SK-N-SH (cell line): ENCODE results near the gene HSPA1A. TPM values are rescaled to one million over a fixed set of nuclear protein-coding genes. Genes with fewer than 3 reads are reported as not detected.

ENCODE experiments used
- CTCF ChIA-PET: fragments of 300-600, 350-600 bp; formaldehyde crosslinking; extraction: SDS; loops from one replicate; lab custom pipeline; 2021; lab: Yijun Ruan, JAX
- POLR2A ChIA-PET: fragments of 350-600 bp; sonication (Branson Sonifier 250); formaldehyde crosslinking; extraction: SDS; loops from one replicate; lab custom pipeline; 2020; ENCODE audit warnings: antibody characterized with exemption, inconsistent platforms; lab: Yijun Ruan, JAX
- DNase-seq: peaks from one replicate; pipeline ENCODE4 v3.0.0; 2012
- H2AFZ ChIP-seq: fragments of 200-600 bp; sonication (generic); 2 replicates; pipeline ENCODE4 v1.8.1; 2016; ENCODE audit warnings: antibody characterized with exemption, mild to moderate bottlenecking, low read depth
- H3F3A ChIP-seq: fragments of 200-600 bp; sonication (generic); replicated peaks from 2 replicates; pipeline ENCODE3; 2016; ENCODE audit warnings: antibody characterized with exemption, mild to moderate bottlenecking; ENCODE audit not compliant: insufficient read depth
- H3K27ac ChIP-seq, 2 experiments: fragments of 200-500 bp in 1 of 2; fragments of 200-600 bp in 1 of 2; sonication (Bioruptor generic) in 1 of 2; sonication (generic), shearing (Covaris generic) in 1 of 2; 2 replicates each; pipeline versions ENCODE4 v1.5.1 to v1.6.1; 2014 to 2016; ENCODE audit warnings: low read depth in 2 of 2, inconsistent platforms in 1 of 2, low read length in 1 of 2, mild to moderate bottlenecking in 1 of 2, mixed read lengths in 1 of 2
- H3K27me3 ChIP-seq: fragments of 200-600 bp; sonication (generic), shearing (Covaris generic); 2 replicates; pipeline ENCODE4 v1.6.1; 2016; ENCODE audit warnings: mixed run types; ENCODE audit not compliant: insufficient read depth
- H3K36me3 ChIP-seq, 2 experiments: fragments of 200-500 bp in 1 of 2; fragments of 200-600 bp in 1 of 2; sonication (Bioruptor generic) in 1 of 2; sonication (generic) in 1 of 2; replicated peaks in 1 of 2; 2 replicates each; pipeline versions ENCODE3 to v1.5.1; 2014 to 2016; ENCODE audit warnings: low read length in 1 of 2, mild to moderate bottlenecking in 1 of 2; ENCODE audit not compliant: insufficient read depth in 2 of 2, control insufficient read depth in 1 of 2
- H3K4me1 ChIP-seq, 2 experiments: fragments of 200-500 bp in 1 of 2; fragments of 200-600 bp in 1 of 2; sonication (Bioruptor generic) in 1 of 2; sonication (generic), shearing (Covaris generic) in 1 of 2; 2 replicates each; pipeline versions ENCODE4 v1.5.1 to v1.6.1; 2014 to 2016; ENCODE audit warnings: low read depth in 1 of 2, low read length in 1 of 2, mixed run types in 1 of 2; ENCODE audit not compliant: insufficient read depth in 2 of 2, control insufficient read depth in 1 of 2
- H3K4me2 ChIP-seq: fragments of 200-600 bp; sonication (generic), shearing (Covaris generic); 2 replicates; pipeline ENCODE4 v1.6.1; 2017; ENCODE audit warnings: mixed run types
- H3K4me3 ChIP-seq, 2 experiments: fragments of 200-500 bp in 1 of 2; fragments of 200-600 bp in 1 of 2; sonication (Bioruptor generic) in 1 of 2; sonication (generic), shearing (Covaris generic) in 1 of 2; 2 replicates each; pipeline versions ENCODE4 v1.5.1 to v1.8.1; 2014 to 2016; ENCODE audit warnings: low read depth in 2 of 2, inconsistent platforms in 1 of 2, low read length in 1 of 2, mild to moderate bottlenecking in 1 of 2, mixed read lengths in 1 of 2, moderate library complexity in 1 of 2
- H3K79me2 ChIP-seq: fragments of 200-600 bp; sonication (generic); 2 replicates; pipeline ENCODE4 v1.8.1; 2017; ENCODE audit warnings: mild to moderate bottlenecking; ENCODE audit not compliant: insufficient read depth
- H3K9ac ChIP-seq: fragments of 200-600 bp; sonication (generic); 2 replicates; pipeline ENCODE4 v1.6.1; 2017; ENCODE audit warnings: mixed run types
- H3K9me2 ChIP-seq: fragments of 200-600 bp; sonication (generic); 2 replicates; pipeline ENCODE4 v1.6.1; 2017; ENCODE audit warnings: mixed run types
- H3K9me3 ChIP-seq: fragments of 200-600 bp; sonication (generic); 2 replicates; pipeline ENCODE4 v1.6.1; 2017; ENCODE audit warnings: mixed run types, mild to moderate bottlenecking, moderate library complexity
- H4K20me1 ChIP-seq: fragments of 200-600 bp; sonication (generic); 2 replicates; pipeline ENCODE4 v1.6.1; 2017; ENCODE audit warnings: mild to moderate bottlenecking, mixed run types; ENCODE audit not compliant: insufficient read depth
- CTCF ChIP-seq: fragments of 200-600 bp; sonication (generic); IDR thresholded peaks from 2 replicates; pipeline ENCODE4 v1.6.1; 2017; ENCODE audit warnings: antibody characterized with exemption, mild to moderate bottlenecking, moderate library complexity
- ELF1 ChIP-seq: IDR thresholded peaks from 2 replicates; pipeline ENCODE4 v1.4.0; 2012
- EP300 ChIP-seq, 2 experiments: IDR thresholded peaks; 2 replicates each; pipeline versions ENCODE4 v1.4.0 to v1.6.1; 2012; ENCODE audit warnings: borderline replicate concordance in 1 of 2, low read depth in 1 of 2, low read length in 1 of 2
- EZH2phosphoT487 ChIP-seq: fragments of 200-600 bp; sonication (generic); IDR thresholded peaks from 2 replicates; pipeline ENCODE4 v1.6.1; 2017; ENCODE audit warnings: low read depth, mixed run types, mild to moderate bottlenecking, antibody characterized with exemption, moderate library complexity, borderline replicate concordance
- FOSL2 ChIP-seq: IDR thresholded peaks from 2 replicates; pipeline ENCODE4 v1.4.0; 2012; ENCODE audit warnings: low read depth, mild to moderate bottlenecking, moderate library complexity, borderline replicate concordance
- GABPA ChIP-seq: IDR thresholded peaks from 2 replicates; pipeline ENCODE4 v1.4.0; 2012; ENCODE audit warnings: low read depth, mild to moderate bottlenecking
- GATA2 ChIP-seq: sonication (generic); formaldehyde crosslinking; IDR thresholded peaks from 2 replicates; pipeline ENCODE4 v1.5.0; 2020; ENCODE audit warnings: mild to moderate bottlenecking, missing genetic modification reagents
- MXI1 ChIP-seq: IDR thresholded peaks from 2 replicates; pipeline ENCODE4 v1.6.1; 2012; ENCODE audit warnings: mild to moderate bottlenecking, low read depth, low read length, improper control_type of control experiment
- NFIC ChIP-seq: IDR thresholded peaks from 2 replicates; pipeline ENCODE4 v1.4.0; 2012; ENCODE audit warnings: borderline replicate concordance
- NRF1 ChIP-seq: IDR thresholded peaks from 2 replicates; pipeline ENCODE4 v1.6.1; 2012; ENCODE audit warnings: low read depth, mild to moderate bottlenecking, low read length
- PBX3 ChIP-seq: IDR thresholded peaks from 2 replicates; pipeline ENCODE4; 2012
- POLR2AphosphoS5 ChIP-seq: IDR thresholded peaks from 2 replicates; pipeline ENCODE4 v1.6.1; 2012; ENCODE audit warnings: low read depth, low read length
- RFX5 ChIP-seq: IDR thresholded peaks from 2 replicates; pipeline ENCODE4 v1.6.1; 2012; ENCODE audit warnings: mild to moderate bottlenecking, improper control_type of control experiment, low read length
- SIN3A ChIP-seq: IDR thresholded peaks from 2 replicates; pipeline ENCODE4 v1.6.1; 2012; ENCODE audit warnings: low read depth, mild to moderate bottlenecking, low read length, moderate library complexity, borderline replicate concordance
- TAF1 ChIP-seq: IDR thresholded peaks from 2 replicates; pipeline ENCODE4 v1.6.1; 2012; ENCODE audit warnings: low read depth, mild to moderate bottlenecking, low read length, moderate library complexity, borderline replicate concordance
- TCF12 ChIP-seq: IDR thresholded peaks from 2 replicates; pipeline ENCODE4 v1.4.0; 2012
- TEAD4 ChIP-seq: IDR thresholded peaks from 2 replicates; pipeline ENCODE4 v1.4.0; 2012; ENCODE audit warnings: mild to moderate bottlenecking, borderline replicate concordance; ENCODE audit not compliant: insufficient read depth
- ZBTB33 ChIP-seq: IDR thresholded peaks from 2 replicates; pipeline ENCODE4 v1.4.0; 2012; ENCODE audit warnings: low read depth, borderline replicate concordance
- WGBS: methylation state at CpG from one replicate; pipeline ENCODE4 v1.1.6; 2017; ENCODE audit warnings: low lambda C conversion rate; 5-methylcytosine and 5-hydroxymethylcytosine counted together
- polyA plus RNA-seq, 3 experiments: library from polyadenylated mRNA; depleted of rRNA; stranded (reverse); fragments of >200 nt; gene quantifications; 2 replicates each; pipeline ENCODE4 v1.2.3, GENCODE V29; 2012
- TF ChIP-seq, protein P1 (sequence below): IDR thresholded peaks from 2 replicates; pipeline ENCODE4 v1.4.0; 2012; ENCODE audit warnings: low read depth

HSPA1A gene
- polyA plus RNA-seq, 1 of the 3 experiments (the other 2 are of a cell fraction): 119 TPM

GRCh38 chr6:31844507-31844906 is 29.2 kb downstream of the HSPA1A start:
- no peaks in the 10 kb centered on the region for H3K27me3 ChIP-seq
- H3K27ac ChIP-seq: no peak overlapping the region
- peaks cover 15% of the 10 kb centered on the region for H4K20me1 ChIP-seq
- H3K79me2 ChIP-seq: no peaks in the 10 kb centered on the region
- 97% methylated on average over 3 of the region's 3 CpGs for WGBS
- no peak for DNase-seq
- no peak overlapping the region for H3K9ac ChIP-seq
- H3K4me1 ChIP-seq: no peaks in the 10 kb centered on the region
- H3K9me2 ChIP-seq: no peaks in the 10 kb centered on the region
- H3K4me2 ChIP-seq: no peak overlapping the region
- ChIA-PET CTCF (interaction anchor here (1.3 kb wide), 1 partner anchor 19 kb away, joined by 3 read pairs; no protein-coding TSS in a partner anchor), POLR2A (interaction anchor here (0.6 kb wide), 1 partner anchor 105 kb away, joined by 3 read pairs; the partner anchor contains the start of gene MSH5)
- no peak overlapping the region for H2AFZ ChIP-seq
- TF ChIP-seq ELF1 (no peak), PBX3 (no peak), NRF1 (no peak), RFX5 (no peak), TEAD4 (no peak), SIN3A (no peak), FOSL2 (no peak), TCF12 (no peak), TAF1 (no peak)
- peaks cover 39% of the 10 kb centered on the region for H3F3A ChIP-seq
- peaks cover 4 to 16% of the 10 kb centered on the region in 2 experiments for H3K36me3 ChIP-seq
- H3K4me3 ChIP-seq: no peak overlapping the region
- H3K9me3 ChIP-seq: no peaks in the 10 kb centered on the region

- 91% methylated on average over 2 of the region's 2 CpGs for WGBS
- Histone ChIP-seq H3K79me2 (no peaks in the 10 kb centered on the region), H3K4me1 (no peaks in the 10 kb centered on the region), H3K9me3 (no peaks in the 10 kb centered on the region), H2AFZ (no peak overlapping the region), H3K27me3 (no peaks in the 10 kb centered on the region), H4K20me1 (no peaks in the 10 kb centered on the region), H3F3A (peaks cover 16% of the 10 kb centered on the region), H3K9me2 (no peaks in the 10 kb centered on the region), H3K9ac (no peak overlapping the region), H3K36me3 (no peaks in the 10 kb centered on the region), H3K4me2 (no peak overlapping the region), H3K4me3 (no peak overlapping the region), H3K27ac (no peak overlapping the region)
- no peak for TF ChIP-seq SIN3A
- no peak for TF ChIP-seq GABPA
- TF ChIP-seq GATA2 (CRISPR knock-in tag): no peak
- TF ChIP-seq, protein P1, sequence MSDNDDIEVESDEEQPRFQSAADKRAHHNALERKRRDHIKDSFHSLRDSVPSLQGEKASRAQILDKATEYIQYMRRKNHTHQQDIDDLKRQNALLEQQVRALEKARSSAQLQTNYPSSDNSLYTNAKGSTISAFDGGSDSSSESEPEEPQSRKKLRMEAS: no peak
- no peak for TF ChIP-seq EZH2phosphoT487
- no peak for TF ChIP-seq ELF1
- no peak for TF ChIP-seq PBX3
- no peak for TF ChIP-seq POLR2AphosphoS5
- TF ChIP-seq ZBTB33: no peak
- TF ChIP-seq FOSL2: no peak
- no peak for TF ChIP-seq TCF12
- no peak for TF ChIP-seq MXI1
- no peak for TF ChIP-seq TEAD4
- no peak for TF ChIP-seq CTCF
- no peak for TF ChIP-seq EP300 (IDR thresholded peaks at IDR 0.05; ENCODE audit: borderline replicate concordance in 1 of 2, low read depth in 1 of 2, low read length in 1 of 2)
- no peak for TF ChIP-seq NFIC
- ChIA-PET POLR2A (no interaction called here), CTCF (no interaction called here)
- no peak for DNase-seq
These were observed 32.1 kb downstream of the HSPA1A start for GRCh38 chr6:31847276-31847978.
